Kidney glomerular epithelial cell (primary cell): ENCODE results near the gene CBY2.
"Not testable (repeated sequence)": the region's sequence is repeated elsewhere in the genome, so short reads cannot be mapped to it uniquely, and the experiment has no call there.

Experiments
- DNase-seq: peaks from one replicate; lab custom pipeline; 2025; lab: John Stamatoyannopoulos, UW

Gene CBY2

GRCh38 chr13:45702088-45702487, at the start of gene CBY2:
Gene CBY2 (plus strand): TSS chr13:45702320. CDS start chr13:45702391, 71 bp downstream.
- no peak for DNase-seq

GRCh38 chr13:45654633-45655349, 47.3 kb upstream of the CBY2 start:
- no peak for DNase-seq

GRCh38 chr13:45658586-45659235, 43.4 kb upstream of the CBY2 start:
- no peak for DNase-seq

- DNase-seq, result no peak
These were observed 42.6 kb upstream of the CBY2 start for GRCh38 chr13:45659536-45659935.

- not testable (repeated sequence) for DNase-seq
These were observed 41.7 kb upstream of the CBY2 start for GRCh38 chr13:45660458-45660857.

GRCh38 chr13:45662162-45662561, 40.0 kb upstream of the CBY2 start:
- DNase-seq, result no peak

- not testable (repeated sequence) for DNase-seq
These were observed 39.2 kb upstream of the CBY2 start for GRCh38 chr13:45662903-45663302.

- DNase-seq, result not testable (repeated sequence)
These were observed 32.5 kb upstream of the CBY2 start for GRCh38 chr13:45669626-45670025.

GRCh38 chr13:45670189-45670885, 31.8 kb upstream of the CBY2 start:
- DNase-seq, result no peak

- DNase-seq, result peak; percentile 79
These were observed 27.2 kb upstream of the CBY2 start for GRCh38 chr13:45674908-45675307.

GRCh38 chr13:45678282-45678681, 23.8 kb upstream of the CBY2 start:
- no peak for DNase-seq

- no peak for DNase-seq
These were observed 21.0 kb upstream of the CBY2 start for GRCh38 chr13:45681113-45681512.

GRCh38 chr13:45682494-45683008, 19.6 kb upstream of the CBY2 start:
- no peak for DNase-seq

GRCh38 chr13:45683701-45684100, 18.4 kb upstream of the CBY2 start:
- no peak for DNase-seq

- no peak for DNase-seq
These were observed 13.5 kb upstream of the CBY2 start for GRCh38 chr13:45688577-45688976.

- DNase-seq, result no peak
These were observed 11.5 kb upstream of the CBY2 start for GRCh38 chr13:45690636-45691035.

- DNase-seq, result no peak
These were observed 10.9 kb upstream of the CBY2 start for GRCh38 chr13:45691251-45691650.

- no peak for DNase-seq
These were observed 10.5 kb upstream of the CBY2 start for GRCh38 chr13:45691667-45692066.

GRCh38 chr13:45695198-45695730, 6.9 kb upstream of the CBY2 start:
- no peak for DNase-seq

GRCh38 chr13:45696610-45697226, 5.4 kb upstream of the CBY2 start:
- DNase-seq, result no peak

- DNase-seq, result no peak
These were observed 884 bp upstream of the CBY2 start for GRCh38 chr13:45700971-45701900.
